OCI-LY7 (cell line): ENCODE measurements around the gene MGMT. TPM values are rescaled to one million over a fixed set of nuclear protein-coding genes. Genes with fewer than 3 reads are reported as not detected.

Source experiments
- BruUV-seq: library from RNA; stranded (reverse); fragments of 400-500 nt; replicated peaks from 2 replicates; lab custom pipeline; 2021; lab: Mats Ljungman, UMichigan
- CTCF ChIA-PET: fragments of 300-600 bp; sonication (Branson Sonifier 250); formaldehyde crosslinking; loops from one replicate; lab custom pipeline; 2022; ENCODE audit warnings: antibody characterized with exemption; ENCODE audit not compliant: unreplicated experiment; lab: Charles Lee
- POLR2A ChIA-PET: fragments of 300-600 bp; sonication (Branson Sonifier 250); formaldehyde crosslinking; loops from one replicate; lab custom pipeline; 2022; ENCODE audit warnings: antibody characterized with exemption; lab: Charles Lee
- DNase-seq: peaks from one replicate; pipeline ENCODE4 v3.0.0-alpha.2; 2015; ENCODE audit warnings: low spot score
- H2AFZ ChIP-seq: fragments of 200-600 bp; sonication (generic), shearing (Covaris generic); 2 replicates; pipeline ENCODE4 v1.6.1; 2014; ENCODE audit warnings: mild to moderate bottlenecking, antibody characterized with exemption, low read length, moderate library complexity
- H3K27ac ChIP-seq: fragments of 200-600 bp; sonication (generic); 2 replicates; pipeline ENCODE4 v1.5.1; 2014; ENCODE audit warnings: mixed run types, low read depth, mild to moderate bottlenecking, moderate library complexity, low read length, inconsistent platforms; ENCODE audit not compliant: poor library complexity, severe bottlenecking
- H3K36me3 ChIP-seq: fragments of 200-600 bp; sonication (generic); 2 replicates; pipeline ENCODE4 v1.6.1; 2014; ENCODE audit warnings: mild to moderate bottlenecking, antibody characterized with exemption, low read length, moderate library complexity, mixed read lengths; ENCODE audit not compliant: insufficient read depth
- H3K4me1 ChIP-seq: fragments of 200-600 bp; sonication (generic); 2 replicates; pipeline ENCODE4 v1.5.1; 2014; ENCODE audit warnings: mild to moderate bottlenecking, low read length; ENCODE audit not compliant: insufficient read depth, poor library complexity, severe bottlenecking
- H3K4me2 ChIP-seq: fragments of 200-600 bp; sonication (generic); 2 replicates; pipeline ENCODE4 v1.6.1; 2014; ENCODE audit warnings: mild to moderate bottlenecking, low read length
- H3K4me3 ChIP-seq: fragments of 200-600 bp; sonication (generic); 2 replicates; pipeline ENCODE4 v1.5.1; 2014; ENCODE audit warnings: mild to moderate bottlenecking, low read depth, low read length; ENCODE audit not compliant: poor library complexity, severe bottlenecking
- H3K79me2 ChIP-seq: fragments of 200-600 bp; sonication (generic); 2 replicates; pipeline ENCODE4 v1.6.1; 2016; ENCODE audit warnings: low read depth, mild to moderate bottlenecking, low read length, moderate library complexity, mixed read lengths; ENCODE audit not compliant: insufficient read depth
- H3K9me2 ChIP-seq: fragments of 200-600 bp; sonication (generic); 2 replicates; pipeline ENCODE4 v1.6.1; 2016; ENCODE audit warnings: mild to moderate bottlenecking, low read length, mixed read lengths; ENCODE audit not compliant: insufficient read depth
- H3K9me3 ChIP-seq: fragments of 200-600 bp; sonication (generic); 2 replicates; pipeline ENCODE4 v1.6.1; 2014; ENCODE audit warnings: mild to moderate bottlenecking, mixed run types, low read length, mixed read lengths
- H4K20me1 ChIP-seq: fragments of 200-600 bp; sonication (generic); 2 replicates; pipeline ENCODE4 v1.6.1; 2014; ENCODE audit warnings: mild to moderate bottlenecking, antibody characterized with exemption, low read length, moderate library complexity, mixed read lengths; ENCODE audit not compliant: insufficient read depth
- EZH2phosphoT487 ChIP-seq: fragments of 200-600 bp; sonication (generic); IDR thresholded peaks from 2 replicates; pipeline ENCODE4 v1.6.1; 2018; ENCODE audit warnings: low read depth, borderline replicate concordance, mild to moderate bottlenecking, mixed run types, antibody characterized with exemption, low read length, moderate library complexity, mixed read lengths
- intact Hi-C: fragments of 100-400 bp; cut with micrococcal nuclease; formaldehyde crosslinking; loops from one replicate; pipeline ENCODE4 v1.10.0; 2022; ENCODE audit not compliant: unreplicated experiment
- total RNA-seq, 2 experiments: library from RNA; depleted of rRNA in 1 of 2; stranded (reverse); fragments of >200 nt in 1 of 2; shearing (Covaris generic) in 1 of 2; gene quantifications; 2 replicates each; pipeline ENCODE4 v1.2.3, GENCODE V29; 2014 to 2022
- TF ChIP-seq, protein P1 (sequence below): fragments of 200-600 bp; sonication (generic); conservative IDR thresholded peaks from 2 replicates; pipeline ENCODE4 v1.5.1; 2014; ENCODE audit warnings: mild to moderate bottlenecking, antibody characterized with exemption, low read length, moderate library complexity, mixed read lengths

Gene MGMT
- total RNA-seq, 2 experiments from 2014 or later = 19.7 to 25.0 TPM

DNA sequence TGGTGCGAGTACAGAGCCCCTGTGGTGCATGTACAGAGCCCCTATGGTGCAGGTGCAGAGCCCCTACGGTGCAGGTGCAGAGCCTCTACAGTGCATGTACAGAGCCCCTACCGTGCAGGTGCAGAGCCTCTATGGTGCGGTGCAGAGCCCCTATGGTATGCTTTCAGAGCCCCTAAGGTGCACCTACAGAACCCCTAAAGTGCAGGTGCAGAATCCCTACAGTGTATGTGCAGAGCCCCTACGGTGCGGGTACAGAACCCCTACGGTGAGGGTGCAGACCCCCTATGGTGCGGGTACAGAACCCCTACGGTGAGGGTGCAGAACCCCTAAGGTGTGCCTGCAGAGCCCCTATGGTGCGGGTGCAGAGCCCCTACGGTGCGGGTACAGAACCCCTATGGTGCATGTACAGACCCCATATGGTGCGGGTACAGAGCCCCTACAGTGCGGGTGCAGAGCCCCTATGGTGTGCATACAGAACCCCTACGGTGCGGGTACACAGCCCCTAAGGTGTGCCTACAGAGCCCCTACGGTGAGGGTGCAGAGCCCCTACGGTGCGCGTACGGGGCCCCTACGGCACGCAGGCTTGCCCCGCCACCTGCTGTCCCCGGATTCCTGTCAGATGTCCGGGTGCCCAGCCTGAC is 53.5 kb downstream of the MGMT start:
- Histone ChIP-seq H3K4me3 (no peak overlapping the region), H2AFZ (no peak overlapping the region), H3K9me2 (no peaks in the 10 kb centered on the region), H3K36me3 (no peaks in the 10 kb centered on the region), H4K20me1 (no peaks in the 10 kb centered on the region), H3K27ac (no peak overlapping the region), H3K4me2 (no peak overlapping the region), H3K9me3 (0 out of 2 replicates have a peak, but pooled peaks cover 3% of the 10 kb centered on the region), H3K4me1 (no peaks in the 10 kb centered on the region), H3K79me2 (no peaks in the 10 kb centered on the region)
- no peak for TF ChIP-seq EZH2phosphoT487
- TF ChIP-seq, protein P1, sequence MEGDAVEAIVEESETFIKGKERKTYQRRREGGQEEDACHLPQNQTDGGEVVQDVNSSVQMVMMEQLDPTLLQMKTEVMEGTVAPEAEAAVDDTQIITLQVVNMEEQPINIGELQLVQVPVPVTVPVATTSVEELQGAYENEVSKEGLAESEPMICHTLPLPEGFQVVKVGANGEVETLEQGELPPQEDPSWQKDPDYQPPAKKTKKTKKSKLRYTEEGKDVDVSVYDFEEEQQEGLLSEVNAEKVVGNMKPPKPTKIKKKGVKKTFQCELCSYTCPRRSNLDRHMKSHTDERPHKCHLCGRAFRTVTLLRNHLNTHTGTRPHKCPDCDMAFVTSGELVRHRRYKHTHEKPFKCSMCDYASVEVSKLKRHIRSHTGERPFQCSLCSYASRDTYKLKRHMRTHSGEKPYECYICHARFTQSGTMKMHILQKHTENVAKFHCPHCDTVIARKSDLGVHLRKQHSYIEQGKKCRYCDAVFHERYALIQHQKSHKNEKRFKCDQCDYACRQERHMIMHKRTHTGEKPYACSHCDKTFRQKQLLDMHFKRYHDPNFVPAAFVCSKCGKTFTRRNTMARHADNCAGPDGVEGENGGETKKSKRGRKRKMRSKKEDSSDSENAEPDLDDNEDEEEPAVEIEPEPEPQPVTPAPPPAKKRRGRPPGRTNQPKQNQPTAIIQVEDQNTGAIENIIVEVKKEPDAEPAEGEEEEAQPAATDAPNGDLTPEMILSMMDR = no peak
- no TSS peak for BruUV-seq
- DNase-seq = no peak
- intact Hi-C loops = no loop called here
- ChIA-PET CTCF (no interaction called here), POLR2A (no interaction called here)

DNA sequence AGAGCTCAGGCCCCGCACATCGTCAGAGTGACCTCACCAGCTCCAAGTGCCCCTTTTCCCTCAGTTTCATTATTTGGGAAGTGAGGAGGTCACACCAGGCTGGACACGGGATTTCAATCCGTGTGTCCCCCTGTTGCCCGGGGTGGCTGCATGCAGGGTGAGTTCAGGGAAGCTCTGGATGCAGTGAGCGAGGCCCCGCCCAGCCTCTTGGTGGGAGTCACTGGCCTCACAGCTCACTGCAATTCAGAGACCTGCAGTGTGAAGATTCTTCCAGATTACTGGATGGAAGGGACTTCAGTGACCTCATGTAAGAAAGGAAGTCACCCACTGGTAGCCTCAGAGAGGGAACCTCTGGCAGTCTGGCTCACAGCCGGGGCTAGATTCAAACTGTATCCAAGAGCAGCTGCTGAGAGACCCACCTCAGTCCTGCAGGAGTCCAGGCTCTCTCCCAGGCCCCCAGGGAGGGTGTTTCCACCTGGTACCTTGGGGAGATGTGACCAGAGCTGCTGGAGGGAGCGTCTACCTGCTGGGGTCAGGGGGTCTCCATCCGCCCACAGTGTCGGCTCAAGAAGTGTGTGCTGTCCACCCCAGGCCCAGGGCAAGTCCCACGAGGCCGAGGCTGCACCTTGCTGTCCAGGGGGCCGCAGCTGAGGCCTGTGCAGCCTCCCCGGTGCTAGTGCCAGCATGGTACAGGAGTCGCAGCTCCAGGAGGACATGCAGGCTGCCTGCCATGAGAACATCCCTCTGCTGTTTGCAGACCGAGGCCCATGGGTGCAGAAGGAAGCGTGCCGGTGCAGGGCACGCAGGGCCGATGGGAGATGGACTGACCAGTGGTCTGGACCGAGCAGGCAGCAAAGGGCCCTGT is 54.4 kb downstream of the MGMT start:
- no peak for DNase-seq
- intact Hi-C loops = no loop called here
- no peaks in the 10 kb centered on the region for H4K20me1 ChIP-seq
- no peaks in the 10 kb centered on the region for H3K79me2 ChIP-seq
- no peak overlapping the region for H2AFZ ChIP-seq
- H3K4me2 ChIP-seq = no peak overlapping the region
- no peaks in the 10 kb centered on the region for H3K9me2 ChIP-seq
- POLR2A ChIA-PET = interaction anchor here (0.6 kb wide), 1 partner anchor 36 kb away, joined by 3 read pairs; no protein-coding TSS in a partner anchor
- TF ChIP-seq, protein P1 = no peak
- TF ChIP-seq EZH2phosphoT487 = no peak
- H3K36me3 ChIP-seq = no peaks in the 10 kb centered on the region
- no peak overlapping the region for H3K27ac ChIP-seq
- H3K4me3 ChIP-seq = no peak overlapping the region
- 0 out of 2 replicates have a peak, but pooled peaks cover 3% of the 10 kb centered on the region for H3K9me3 ChIP-seq
- BruUV-seq = no TSS peak
- H3K4me1 ChIP-seq = no peaks in the 10 kb centered on the region
- CTCF ChIA-PET = no interaction called here
